Spinal cord (tissue), 10 donors: ENCODE measurements around the gene CNGA3. TPM values are rescaled to one million over a fixed set of nuclear protein-coding genes. Genes with fewer than 3 reads are reported as not detected.
"Not testable (repeated sequence)": the region's sequence is repeated elsewhere in the genome, so short reads cannot be mapped to it uniquely, and the experiment has no call there.

Experiments
- DNase-seq, 6 donors: peaks; one replicate each; pipeline versions ENCODE4 v3.0.0 to v3.0.0-alpha.2; 2013 to 2015; ENCODE audit warnings: low spot score in 6 of 6, low read depth in 4 of 6
- H3K27ac ChIP-seq: one replicate; pipeline ENCODE4 v1.5.1; 2013; ENCODE audit warnings: low read depth, low read length, control low read depth
- H3K27me3 ChIP-seq: one replicate; pipeline ENCODE4 v1.6.1; 2013; ENCODE audit warnings: low read length; ENCODE audit not compliant: control insufficient read depth, insufficient read depth
- H3K36me3 ChIP-seq: one replicate; pipeline ENCODE4 v1.6.1; 2013; ENCODE audit warnings: low read length; ENCODE audit not compliant: control insufficient read depth, insufficient read depth
- H3K4me1 ChIP-seq: one replicate; pipeline ENCODE4 v1.6.1; 2013; ENCODE audit warnings: low read length; ENCODE audit not compliant: control insufficient read depth, insufficient read depth
- H3K4me3 ChIP-seq: one replicate; pipeline ENCODE4 v1.5.1; 2013; ENCODE audit warnings: low read depth, low read length, control low read depth
- H3K9me3 ChIP-seq: one replicate; pipeline ENCODE4 v1.6.1; 2013; ENCODE audit warnings: low read length; ENCODE audit not compliant: control insufficient read depth, insufficient read depth
- WGBS: methylation state at CpG from one replicate; pipeline ENCODE4 v1.1.5; 2013; ENCODE audit warnings: missing lambda C conversion rate; ENCODE audit not compliant: insufficient coverage; 5-methylcytosine and 5-hydroxymethylcytosine counted together
- long read RNA-seq, 4 donors: transcript quantifications; one replicate each; lab custom pipeline, GENCODE V29; 2026
- polyA plus RNA-seq, 2 donors: library from polyadenylated mRNA; unstranded; fragments of 120-200 nt; gene quantifications; one replicate each; pipeline ENCODE4 v1.2.1, GENCODE V29; 2013; ENCODE audit not compliant: insufficient read length in 2 of 2
- total RNA-seq, 2 donors: library from RNA; depleted of rRNA in 1 of 2; stranded (reverse); fragments of 120-200 nt in 1 of 2; fragments of >200 nt in 1 of 2; gene quantifications; one replicate each; pipeline versions ENCODE4 v1.2.3 to v1.2.4, GENCODE V29; 2013 to 2014
- donor health status: healthy.

CNGA3 gene
- total RNA-seq (1 to 10 TPM; 4.9 to 7.1 TPM), polyA plus RNA-seq (10 to 100 TPM in 1 of 2 donors, 1 to 10 TPM in 1; 7.5 to 15.2 TPM)
- long read RNA-seq, donor 1, partial matches to known transcripts: 0 of 3 reads
- long read RNA-seq, donor 1, other reads (novel, unspliced or antisense): 0 of 3 reads
- long read RNA-seq, donor 2, partial matches to known transcripts: 0 of 2 reads
- long read RNA-seq, donor 2, other reads (novel, unspliced or antisense): 0 of 2 reads
- long read RNA-seq, donor 3, partial matches to known transcripts: 0 of 1 reads
- long read RNA-seq, donor 3, other reads (novel, unspliced or antisense): 0 of 1 reads
- long read RNA-seq, donor 4: 0 reads

- no peak within 1 kb of the TSS for H3K27ac ChIP-seq
These were observed at the start of gene CNGA3 for GRCh38 chr2:98346311-98347236. CNGA3 (plus strand) TSS chr2:98346456; CDS start chr2:98369976, 23,520 bp downstream.

DNA sequence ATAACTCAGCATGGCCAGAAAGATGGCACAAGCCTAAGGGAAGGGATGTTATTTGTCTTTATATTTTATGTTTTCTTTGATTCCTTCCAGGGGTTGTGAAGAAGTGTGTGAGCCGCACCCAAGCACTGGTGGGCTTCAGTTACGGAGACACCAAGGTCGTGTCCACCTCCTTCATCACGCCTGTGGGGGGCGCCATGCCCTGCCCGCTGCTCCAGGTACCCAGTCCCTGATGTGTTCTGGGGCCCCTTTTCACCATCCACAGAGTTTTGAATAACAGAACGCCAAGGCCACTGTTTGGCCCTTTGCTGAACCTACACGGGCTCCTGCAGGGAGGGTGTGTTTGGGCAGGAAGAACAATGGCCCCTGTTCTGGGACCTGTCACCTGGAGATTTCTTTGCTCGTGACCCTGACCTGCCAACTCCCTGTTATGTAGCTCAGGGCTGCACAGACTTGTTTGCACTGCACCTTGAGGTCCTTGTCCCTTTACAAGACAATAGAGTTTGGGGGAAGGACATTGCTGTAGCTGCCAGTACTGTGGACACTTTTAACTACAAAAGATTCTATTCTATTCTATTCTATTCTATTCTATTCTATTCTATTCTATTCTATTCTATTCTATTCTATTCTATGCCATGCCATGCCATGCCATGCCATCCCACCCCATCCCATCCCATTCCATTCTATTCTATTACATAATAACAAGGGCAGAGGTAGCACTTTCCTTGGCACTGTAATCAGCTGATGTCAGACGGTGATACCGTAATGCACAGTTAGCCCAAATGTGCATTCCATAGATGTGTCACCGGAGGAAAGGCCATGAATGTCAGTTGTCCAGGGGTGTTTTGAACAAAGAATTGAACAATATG, 48.2 kb upstream of the CNGA3 start:
- Histone ChIP-seq H3K4me1 (peaks cover 20% of the 10 kb centered on the region), H3K27me3 (no peaks in the 10 kb centered on the region), H3K27ac (no peak overlapping the region), H3K9me3 (no peaks in the 10 kb centered on the region), H3K36me3 (no peaks in the 10 kb centered on the region), H3K4me3 (no peak overlapping the region)
- no peak for DNase-seq
- 75% methylated on average over 9 of the region's 12 CpGs for WGBS

More at GRCh38 chr2:98346311-98347236, at the start of gene CNGA3:
- no peaks in the 10 kb centered on the region for H3K9me3 ChIP-seq
- DNase-seq: peak in 2 of 6 donors; percentile 42 to 72
- H3K27me3 ChIP-seq: peaks cover 43% of the 10 kb centered on the region
- H3K4me3 ChIP-seq: peak within 1 kb of the TSS; percentile 37
- H3K4me1 ChIP-seq: peaks cover 27% of the 10 kb centered on the region
- WGBS: 2% methylated on average over 66 of the region's 72 CpGs
- no peaks in the 10 kb centered on the region for H3K36me3 ChIP-seq

DNA sequence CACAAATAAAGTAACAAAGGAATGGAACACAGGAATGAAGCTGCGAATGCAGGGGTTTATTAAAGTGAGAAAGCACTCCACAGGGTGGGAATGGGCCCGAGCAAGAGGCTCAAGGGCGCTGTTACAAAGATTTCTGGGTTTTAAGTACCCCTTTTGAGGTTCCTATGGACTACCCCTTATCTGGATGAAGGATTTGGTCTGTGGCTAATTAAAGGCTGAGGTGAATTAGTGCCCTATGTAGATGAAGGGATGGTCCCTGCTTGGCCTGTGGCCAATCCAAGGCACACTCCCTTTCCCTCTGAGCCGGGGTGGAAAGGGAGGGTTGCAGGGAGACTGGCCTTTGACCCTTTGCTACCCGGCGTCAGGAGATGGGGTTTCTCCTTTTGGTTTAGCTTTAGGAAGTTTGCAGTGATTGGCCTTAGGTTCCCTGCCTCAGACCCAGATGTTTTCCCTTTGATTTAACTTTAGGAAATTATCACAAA, 47.5 kb upstream of the CNGA3 start:
- WGBS: 90% methylated on average over 3 of the region's 6 CpGs
- Histone ChIP-seq H3K27me3 (no peaks in the 10 kb centered on the region), H3K27ac (no peak overlapping the region), H3K4me1 (peaks cover 20% of the 10 kb centered on the region), H3K36me3 (no peaks in the 10 kb centered on the region), H3K4me3 (no peak overlapping the region), H3K9me3 (no peaks in the 10 kb centered on the region)
- no peak for DNase-seq

- Histone ChIP-seq H3K4me1 (peaks cover 20% of the 10 kb centered on the region), H3K27me3 (no peaks in the 10 kb centered on the region), H3K4me3 (no peak overlapping the region), H3K36me3 (no peaks in the 10 kb centered on the region), H3K27ac (no peak overlapping the region), H3K9me3 (no peaks in the 10 kb centered on the region)
- no peak for DNase-seq
- 81% methylated on average over 6 of the region's 8 CpGs for WGBS
These were observed 46.9 kb upstream of the CNGA3 start for GRCh38 chr2:98299211-98299905.

DNA sequence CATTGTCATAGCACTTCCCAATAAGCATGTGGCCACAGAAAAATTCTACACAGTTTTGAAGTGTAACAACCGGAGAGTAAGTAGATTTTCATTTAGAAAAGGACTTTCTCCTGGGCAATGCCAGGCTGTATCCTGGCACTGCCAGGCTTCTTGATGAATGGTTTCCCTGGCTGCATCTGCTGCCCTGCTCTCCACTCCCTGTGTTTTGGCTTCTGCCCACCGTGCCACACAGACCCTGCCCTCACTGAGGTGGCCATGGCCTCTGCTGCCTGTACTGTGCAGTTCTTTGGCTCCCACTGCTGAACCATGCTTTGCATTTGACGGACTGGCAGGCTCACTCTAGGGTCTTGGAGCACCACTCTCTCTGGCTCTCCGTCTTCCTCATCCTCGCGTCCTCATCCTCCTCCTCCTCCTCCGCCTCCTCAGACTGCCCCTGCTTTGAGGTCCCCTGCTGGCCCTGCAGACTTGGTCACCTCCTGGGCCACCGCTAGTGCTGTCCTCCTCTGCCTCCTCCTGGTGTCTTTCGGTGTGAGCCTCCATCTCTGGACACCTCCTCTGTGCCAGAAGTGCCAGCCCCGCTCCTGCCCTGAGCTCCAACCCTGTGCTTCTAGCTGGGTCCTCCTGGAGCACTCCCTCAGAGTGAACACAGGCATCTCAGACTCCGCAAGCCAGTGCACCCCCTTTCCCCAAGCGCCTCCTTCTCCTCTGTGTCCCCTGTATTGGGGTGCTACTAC, 45.9 kb upstream of the CNGA3 start:
- no peaks in the 10 kb centered on the region for H3K36me3 ChIP-seq
- H3K27ac ChIP-seq: no peak overlapping the region
- no peaks in the 10 kb centered on the region for H3K9me3 ChIP-seq
- H3K27me3 ChIP-seq: no peaks in the 10 kb centered on the region
- DNase-seq: peak in 3 of 6 donors; percentile 26 to 70 (median 26)
- H3K4me1 ChIP-seq: peaks cover 19% of the 10 kb centered on the region
- 73% methylated on average over 11 of the region's 12 CpGs for WGBS
- H3K4me3 ChIP-seq: no peak overlapping the region

DNA sequence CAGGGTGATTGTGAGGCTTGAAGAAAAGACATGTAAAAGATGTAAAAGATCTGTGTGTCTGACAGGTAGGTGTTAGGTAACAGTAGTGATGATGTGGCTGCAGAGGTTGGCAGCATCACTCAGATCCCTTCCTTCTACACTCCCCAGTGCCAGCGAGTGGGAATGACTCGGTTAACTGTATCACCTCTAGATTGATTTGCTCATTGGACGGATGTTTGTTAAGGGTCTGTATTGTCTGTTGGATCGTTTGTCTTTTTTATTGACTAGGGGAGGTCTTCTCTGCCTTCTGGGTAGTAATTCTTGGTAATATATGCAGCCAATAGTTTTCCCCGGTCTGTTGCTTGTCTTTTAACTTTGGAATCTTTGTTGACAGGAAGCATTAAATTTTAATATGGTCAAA, 44.8 kb upstream of the CNGA3 start:
- Histone ChIP-seq H3K27me3 (no peaks in the 10 kb centered on the region), H3K27ac (no peak overlapping the region), H3K4me1 (peaks cover 17% of the 10 kb centered on the region), H3K4me3 (no peak overlapping the region), H3K9me3 (no peaks in the 10 kb centered on the region), H3K36me3 (no peaks in the 10 kb centered on the region)
- DNase-seq: peak in 1 of 6 donors; percentile 51
- WGBS: 10% methylated on average over 2 of the region's 5 CpGs

GRCh38 chr2:98307131-98307696, 39.0 kb upstream of the CNGA3 start:
- DNase-seq, H3K4me1 ChIP-seq, H3K9me3 ChIP-seq, H3K27me3 ChIP-seq, H3K4me3 ChIP-seq, H3K36me3 ChIP-seq, H3K27ac ChIP-seq: not testable (repeated sequence)
- 26% methylated on average over 5 of the region's 9 CpGs for WGBS

DNA sequence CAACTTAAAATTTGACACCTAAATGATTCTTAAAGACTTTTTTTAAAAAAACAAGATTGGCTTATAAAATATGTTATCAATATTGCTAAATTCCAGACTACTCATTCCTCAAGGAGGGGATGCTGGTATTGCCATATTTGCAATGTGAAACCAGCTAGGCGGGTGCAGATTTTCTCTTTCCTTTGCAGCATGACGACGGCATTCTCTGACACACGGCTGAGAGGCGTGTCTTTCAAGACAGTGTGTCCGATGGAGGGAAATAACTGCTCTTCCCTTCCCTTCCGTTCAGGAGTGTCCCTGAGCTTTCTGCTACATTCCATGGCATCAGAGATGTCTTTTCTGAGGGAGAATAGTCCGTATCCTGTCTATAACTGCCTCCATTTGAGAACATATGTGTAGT, 38.2 kb upstream of the CNGA3 start:
- no peak overlapping the region for H3K27ac ChIP-seq
- WGBS: 86% methylated on average over 1 of the region's 8 CpGs
- peaks cover 2% of the 10 kb centered on the region for H3K36me3 ChIP-seq
- H3K9me3 ChIP-seq: no peaks in the 10 kb centered on the region
- no peaks in the 10 kb centered on the region for H3K27me3 ChIP-seq
- no peak overlapping the region for H3K4me3 ChIP-seq
- DNase-seq: peak in 1 of 6 donors; percentile 36
- peaks cover 3% of the 10 kb centered on the region for H3K4me1 ChIP-seq
